SK-N-SH (cell line): ENCODE measurements around the gene RHBDL3.

Experiments used
- CTCF ChIP-seq: fragments of 200-600 bp; sonication (generic); IDR thresholded peaks from 2 replicates; pipeline ENCODE4 v1.6.1; 2017; ENCODE audit warnings: antibody characterized with exemption, mild to moderate bottlenecking, moderate library complexity
- ELF1 ChIP-seq: IDR thresholded peaks from 2 replicates; pipeline ENCODE4 v1.4.0; 2012
- EZH2phosphoT487 ChIP-seq: fragments of 200-600 bp; sonication (generic); IDR thresholded peaks from 2 replicates; pipeline ENCODE4 v1.6.1; 2017; ENCODE audit warnings: low read depth, mixed run types, mild to moderate bottlenecking, antibody characterized with exemption, moderate library complexity, borderline replicate concordance
- FOXJ3 ChIP-seq: sonication (generic); formaldehyde crosslinking; IDR thresholded peaks from 2 replicates; pipeline ENCODE4 v1.5.1; 2020; ENCODE audit warnings: mild to moderate bottlenecking, missing genetic modification reagents
- POLR2AphosphoS5 ChIP-seq: IDR thresholded peaks from 2 replicates; pipeline ENCODE4 v1.6.1; 2012; ENCODE audit warnings: low read depth, low read length
- RAD21 ChIP-seq: IDR thresholded peaks from 2 replicates; pipeline ENCODE4 v1.6.1; 2012; ENCODE audit warnings: mild to moderate bottlenecking, low read length
- RCOR1 ChIP-seq: fragments of 150-350 bp; IDR thresholded peaks from 2 replicates; pipeline ENCODE4 v1.6.1; 2017; ENCODE audit warnings: antibody characterized with exemption, low read length
- REST ChIP-seq: IDR thresholded peaks from 2 replicates; pipeline ENCODE4 v1.6.1; 2012; ENCODE audit warnings: mild to moderate bottlenecking, low read depth, low read length, moderate library complexity
- SIN3A ChIP-seq: IDR thresholded peaks from 2 replicates; pipeline ENCODE4 v1.6.1; 2012; ENCODE audit warnings: low read depth, mild to moderate bottlenecking, low read length, moderate library complexity, borderline replicate concordance
- TAF1 ChIP-seq: IDR thresholded peaks from 2 replicates; pipeline ENCODE4 v1.6.1; 2012; ENCODE audit warnings: low read depth, mild to moderate bottlenecking, low read length, moderate library complexity, borderline replicate concordance
- TCF12 ChIP-seq: IDR thresholded peaks from 2 replicates; pipeline ENCODE4 v1.4.0; 2012
- YY1 ChIP-seq: IDR thresholded peaks from 2 replicates; pipeline ENCODE4 v1.4.0; 2012; ENCODE audit warnings: low read depth, mild to moderate bottlenecking
- ZBTB33 ChIP-seq: IDR thresholded peaks from 2 replicates; pipeline ENCODE4 v1.4.0; 2012; ENCODE audit warnings: low read depth, borderline replicate concordance

- no peak for TF ChIP-seq CTCF
- no peak for TF ChIP-seq TAF1
- TF ChIP-seq RCOR1 = no peak
- TF ChIP-seq YY1 = no peak
- no peak for TF ChIP-seq ELF1
- no peak for TF ChIP-seq RAD21
- no peak for TF ChIP-seq POLR2AphosphoS5
- no peak for TF ChIP-seq REST
- TF ChIP-seq FOXJ3 (CRISPR knock-in tag) = no peak
- no peak for TF ChIP-seq SIN3A
- no peak for TF ChIP-seq ZBTB33
- no peak for TF ChIP-seq EZH2phosphoT487
- TF ChIP-seq TCF12 = no peak
Measured at GRCh38 chr17:32349503-32349853, 83.8 kb downstream of the RHBDL3 start.
